ENCODE measurements around the gene ZNF773. TPM values are rescaled to one million over a fixed set of nuclear protein-coding genes. Genes with fewer than 3 reads are reported as not detected.
"Not testable (repeated sequence)": the region's sequence is repeated elsewhere in the genome, so short reads cannot be mapped to it uniquely, and the experiment has no call there.

Gene ZNF773
- polyA plus RNA-seq, result 1 to 10 TPM; 2.1 to 3.3 (median 3.2) TPM

- 0 to 1% (median 1%) methylated on average over 58 to 60 of the region's 69 CpGs for WGBS, 3 donors
Measured at GRCh38 chr19:57499680-57500395, at the start of gene ZNF773. TSS of gene ZNF773 (plus strand) at chr19:57499938. CDS start at chr19:57500081, 143 bp downstream.

GRCh38 chr19:57452307-57452706 is 47.4 kb upstream of the ZNF773 start:
- WGBS, 3 donors, result 89 to 97% (median 95%) methylated on average over 3 of the region's 3 CpGs

More at GRCh38 chr19:57499680-57500395, at the start of gene ZNF773:
- H3K27ac ChIP-seq (ENCODE audit: low read depth, low read length), result not testable (repeated sequence)

GRCh38 chr19:57465680-57466381 is 33.9 kb upstream of the ZNF773 start:
- whole genome bisulfite sequencing, 3 donors, result 70 to 82% (median 73%) methylated on average over 5 of the region's 5 CpGs
- H3K27ac ChIP-seq (ENCODE audit: low read depth, low read length), result no peak overlapping the region

More at GRCh38 chr19:57452307-57452706, 47.4 kb upstream of the ZNF773 start:
- no peak overlapping the region for H3K27ac ChIP-seq (ENCODE audit: low read depth, low read length)

- H3K27ac ChIP-seq (ENCODE audit: low read depth, low read length), result no peak overlapping the region
- 96 to 99% (median 98%) methylated on average over 5 of the region's 5 CpGs for WGBS, 3 donors
Measured at GRCh38 chr19:57466489-57466888, 33.2 kb upstream of the ZNF773 start.

- 97 to 98% (median 97%) methylated on average over 4 of the region's 4 CpGs for WGBS, 3 donors
- H3K27ac ChIP-seq (ENCODE audit: low read depth, low read length), result no peak overlapping the region
Measured at GRCh38 chr19:57473646-57474045, 26.1 kb upstream of the ZNF773 start.

- WGBS, 3 donors, result 7 to 9% (median 8%) methylated on average over 38 of the region's 38 CpGs
- H3K27ac ChIP-seq (ENCODE audit: low read depth, low read length), result no peak within 1 kb of the TSS
Measured at GRCh38 chr19:57477191-57478008, 22.3 kb upstream of the ZNF773 start, which contains the start of gene ZNF772. TSS of gene ZNF772 (minus strand) at chr19:57477566. CDS start at chr19:57477309, 257 bp downstream.

- WGBS, 3 donors, result 1 to 2% (median 1%) methylated on average over 53 to 57 of the region's 69 CpGs
- H3K27ac ChIP-seq (ENCODE audit: low read depth, low read length), result not testable (repeated sequence)
Measured at GRCh38 chr19:57487477-57488298, 12.1 kb upstream of the ZNF773 start, which contains the start of gene ZNF419. TSS of gene ZNF419 (plus strand) at chr19:57487750. CDS start at chr19:57487951, 201 bp downstream.

GRCh38 chr19:57488299-57488644 is 11.5 kb upstream of the ZNF773 start:
- WGBS, 3 donors, result no CpG with 5 or more reads among the region's 1 CpG
- not testable (repeated sequence) for H3K27ac ChIP-seq (ENCODE audit: low read depth, low read length)

GRCh38 chr19:57499332-57499679 is 432 bp upstream of the ZNF773 start:
- H3K27ac ChIP-seq (ENCODE audit: low read depth, low read length), result not testable (repeated sequence)

- WGBS, 3 donors, result 0 to 5% (median 4%) methylated on average over 1 of the region's 4 CpGs
- H3K27ac ChIP-seq (ENCODE audit: low read depth, low read length), result not testable (repeated sequence)
Measured at GRCh38 chr19:57500400-57500799, 662 bp downstream of the ZNF773 start.

- H3K27ac ChIP-seq (ENCODE audit: low read depth, low read length), result no peak overlapping the region
- WGBS, 3 donors, result 65 to 88% (median 85%) methylated on average over 4 of the region's 4 CpGs
Measured at GRCh38 chr19:57506163-57506562, 6.4 kb downstream of the ZNF773 start.

GRCh38 chr19:57511484-57511883 is 11.7 kb downstream of the ZNF773 start:
- H3K27ac ChIP-seq (ENCODE audit: low read depth, low read length), result no peak overlapping the region

- no peak overlapping the region for H3K27ac ChIP-seq (ENCODE audit: low read depth, low read length)
- 93 to 98% (median 96%) methylated on average over 6 of the region's 6 CpGs for WGBS, 3 donors
Measured at GRCh38 chr19:57512845-57513244, 13.1 kb downstream of the ZNF773 start.

- H3K27ac ChIP-seq (ENCODE audit: low read depth, low read length), result no peak overlapping the region
- WGBS, 3 donors, result 84 to 96% (median 95%) methylated on average over 5 of the region's 5 CpGs
Measured at GRCh38 chr19:57515255-57515654, 15.5 kb downstream of the ZNF773 start.

- WGBS, 3 donors, result 86 to 96% (median 90%) methylated on average over 4 of the region's 4 CpGs
- not testable (repeated sequence) for H3K27ac ChIP-seq (ENCODE audit: low read depth, low read length)
Measured at GRCh38 chr19:57518021-57518420, 18.3 kb downstream of the ZNF773 start.

GRCh38 chr19:57527136-57527881 is 27.6 kb downstream of the ZNF773 start, which contains the start of gene ZNF549:
TSS of gene ZNF549 (plus strand) at chr19:57527356. CDS start at chr19:57527574, 218 bp downstream.
- H3K27ac ChIP-seq (ENCODE audit: low read depth, low read length), result no peak within 1 kb of the TSS
- 1 to 2% (median 1%) methylated on average over 64 of the region's 64 CpGs for WGBS, 3 donors

GRCh38 chr19:57537953-57538547 is 38.3 kb downstream of the ZNF773 start:
- no peak overlapping the region for H3K27ac ChIP-seq (ENCODE audit: low read depth, low read length)
- WGBS, 3 donors, result 97 to 99% (median 98%) methylated on average over 7 of the region's 7 CpGs
